Mucosa of gallbladder (tissue), 1 donor: ENCODE measurements around the gene ZFAND6. TPM values are rescaled to one million over a fixed set of nuclear protein-coding genes. Genes with fewer than 3 reads are reported as not detected.
"Not testable (repeated sequence)": the region's sequence is repeated elsewhere in the genome, so short reads cannot be mapped to it uniquely, and the experiment has no call there.

Experiments used
- DNase-seq: peaks from one replicate; pipeline ENCODE4 v3.0.0-alpha.2; 2020; ENCODE audit warnings: low spot score
- total RNA-seq: library from RNA; stranded (reverse); gene quantifications from one replicate; pipeline ENCODE4 v1.2.1, GENCODE V29; 2021
- donor health status: DM: no; HTN: no; CAD: no.

The ZFAND6 gene
- 64.5 TPM for total RNA-seq

DNA sequence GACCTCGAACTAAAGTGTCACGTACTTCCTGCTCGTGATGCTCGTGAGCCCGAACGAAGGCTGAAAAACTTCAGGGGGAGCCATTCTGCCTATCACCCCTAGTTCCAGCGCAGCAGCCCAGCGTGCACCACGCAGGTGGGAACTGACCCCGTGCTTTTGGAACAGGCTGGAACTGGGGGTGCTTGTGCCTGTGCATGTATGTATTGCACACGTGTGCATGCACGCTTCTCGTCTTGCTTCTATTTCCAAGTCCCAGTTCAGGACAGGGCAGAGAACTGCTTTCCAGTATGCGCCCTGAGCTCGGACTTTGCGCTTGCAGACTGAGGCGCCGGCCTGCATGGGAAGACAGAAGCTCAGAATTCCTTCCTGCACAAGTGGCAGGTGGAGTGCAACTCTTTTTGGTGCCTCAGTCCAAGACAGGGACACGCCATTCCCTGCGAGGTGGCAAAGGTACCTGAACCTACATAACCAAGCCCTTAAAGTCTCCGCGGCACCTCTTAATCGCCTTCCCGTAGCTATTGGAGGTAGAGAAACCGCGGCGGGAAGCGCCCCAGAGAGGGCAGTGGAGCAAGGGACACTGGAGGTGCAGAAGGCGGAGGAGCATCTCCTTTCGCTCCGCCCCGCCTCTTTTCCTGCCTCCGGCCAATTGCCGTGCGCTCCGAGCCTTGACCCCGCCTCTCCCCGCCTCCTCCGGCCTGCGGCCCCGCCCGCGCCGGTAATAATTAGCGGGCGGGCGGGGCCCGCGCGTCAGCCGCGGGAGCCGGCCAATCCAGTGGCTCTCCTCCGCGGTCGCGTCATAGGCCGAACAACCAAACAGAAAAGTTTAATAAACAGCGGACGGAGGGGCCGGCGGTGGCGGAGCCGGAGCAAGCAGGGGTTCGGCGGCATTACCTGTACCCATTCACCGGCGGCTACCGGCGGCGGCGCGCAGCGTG lies at the start of gene ZFAND6:
Gene ZFAND6 (plus strand): TSS at position 826 of the 935 bp plus-strand sequence. CDS start 60,669 bp downstream, outside the sequence.
- peak; percentile 96 for DNase-seq

GRCh38 chr15:80010131-80010673 lies 49.3 kb upstream of the ZFAND6 start:
- no peak for DNase-seq

DNA sequence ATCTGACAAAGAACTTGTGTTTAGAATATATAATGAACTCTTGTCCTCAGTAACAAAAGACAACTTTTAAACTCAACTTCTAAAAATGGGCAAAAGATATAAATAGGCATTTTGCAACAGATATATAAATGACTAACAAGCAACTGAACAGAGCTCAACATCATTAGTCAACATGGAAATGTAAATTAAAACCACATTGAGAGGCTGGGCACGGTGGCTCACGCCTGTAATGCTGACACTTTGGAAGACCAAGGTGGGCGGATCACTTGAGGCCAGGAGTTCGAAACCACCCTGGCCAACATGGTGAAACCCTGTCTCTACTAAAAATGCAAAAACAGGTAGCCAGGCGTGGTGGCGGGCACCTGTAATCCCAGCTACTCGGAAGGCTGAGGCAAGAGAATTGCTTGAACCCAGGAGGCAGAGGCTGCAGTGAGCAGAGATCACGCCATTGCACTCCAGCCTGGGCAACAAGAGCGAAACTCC lies 48.4 kb upstream of the ZFAND6 start:
- not testable (repeated sequence) for DNase-seq

DNA sequence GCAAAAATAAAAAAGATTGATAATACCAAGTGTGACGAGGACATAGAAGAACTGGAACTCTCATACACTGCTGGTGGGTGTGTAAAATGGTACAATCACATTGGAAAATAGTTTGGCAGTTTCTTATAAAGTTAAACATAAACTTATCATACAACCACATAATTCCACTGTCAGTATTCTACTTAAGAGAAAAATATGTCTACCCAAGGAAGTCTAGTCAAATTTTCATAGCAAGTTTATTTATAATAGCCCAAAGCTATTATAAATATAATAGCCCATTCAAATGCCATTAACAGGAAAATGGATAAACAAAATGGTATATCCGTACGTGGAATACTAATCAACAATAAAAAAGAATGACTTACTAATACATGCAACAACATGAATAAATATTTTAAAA lies 47.9 kb upstream of the ZFAND6 start:
- DNase-seq: no peak

- DNase-seq: no peak
Observed at GRCh38 chr15:80012060-80012726, 47.3 kb upstream of the ZFAND6 start.

- DNase-seq: not testable (repeated sequence)
Observed at GRCh38 chr15:80014186-80014585, 45.3 kb upstream of the ZFAND6 start.

DNA sequence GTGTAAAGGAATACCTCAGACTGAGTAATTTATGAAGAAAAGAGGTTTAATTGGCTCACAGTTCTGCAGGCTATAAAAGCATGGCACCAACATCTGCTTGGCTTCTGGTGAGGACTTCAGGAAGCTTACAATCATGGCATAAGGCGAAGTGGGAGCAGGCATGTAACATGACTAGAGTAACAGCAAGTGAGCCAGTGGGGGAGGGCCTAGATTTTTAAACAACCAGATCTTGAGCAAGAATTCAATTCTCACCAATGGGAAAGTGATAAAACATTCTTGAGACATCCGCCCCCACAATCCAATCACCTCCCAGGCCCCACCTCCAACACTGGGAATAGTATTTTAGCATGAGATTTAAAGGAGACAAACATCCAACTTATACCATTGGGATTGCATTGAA lies 44.3 kb upstream of the ZFAND6 start:
- no peak for DNase-seq

GRCh38 chr15:80016506-80016905 lies 43.0 kb upstream of the ZFAND6 start:
- DNase-seq: not testable (repeated sequence)

GRCh38 chr15:80017139-80017538 lies 42.3 kb upstream of the ZFAND6 start:
- not testable (repeated sequence) for DNase-seq

- DNase-seq: no peak
Observed at GRCh38 chr15:80019168-80019745, 40.2 kb upstream of the ZFAND6 start.

DNA sequence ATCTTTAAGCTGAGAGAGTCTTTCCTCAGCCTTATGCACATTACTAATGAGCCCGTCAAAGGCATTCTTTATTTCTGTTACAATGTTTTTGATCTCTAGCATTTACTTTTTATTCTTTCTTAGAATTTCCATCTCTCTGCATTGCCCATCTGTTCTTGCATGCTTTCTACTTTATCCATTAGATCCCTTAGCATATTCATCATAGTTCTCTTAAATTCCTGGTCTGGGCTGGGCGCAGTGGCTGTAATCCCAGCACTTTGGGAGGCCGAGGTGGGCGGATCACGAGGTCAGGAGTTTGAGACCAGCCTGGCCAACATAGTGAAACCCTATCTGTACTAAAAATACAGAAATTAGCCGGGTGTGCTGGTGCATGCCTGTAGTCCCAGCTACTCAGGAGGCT lies 39.3 kb upstream of the ZFAND6 start:
- DNase-seq: not testable (repeated sequence)

DNA sequence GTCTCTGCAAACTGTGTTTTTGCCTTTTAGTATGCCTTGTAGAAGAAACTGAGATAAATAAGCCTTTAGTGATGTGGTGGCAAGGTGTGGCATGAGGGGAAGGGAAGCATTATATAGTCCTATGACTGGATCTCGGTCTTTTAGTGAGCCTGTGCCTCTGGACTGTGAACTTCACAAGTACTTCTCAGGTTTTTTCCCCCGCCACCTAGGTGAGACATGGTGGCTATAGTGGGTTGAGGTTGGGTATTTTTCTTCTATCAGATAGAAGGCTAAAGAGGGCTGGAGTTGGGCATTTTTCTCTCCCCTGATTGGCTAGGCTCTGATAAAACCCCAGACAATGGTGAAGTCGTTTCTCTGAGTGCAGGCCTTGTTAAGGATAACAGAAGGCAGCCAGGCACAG lies 38.7 kb upstream of the ZFAND6 start:
- no peak for DNase-seq

DNA sequence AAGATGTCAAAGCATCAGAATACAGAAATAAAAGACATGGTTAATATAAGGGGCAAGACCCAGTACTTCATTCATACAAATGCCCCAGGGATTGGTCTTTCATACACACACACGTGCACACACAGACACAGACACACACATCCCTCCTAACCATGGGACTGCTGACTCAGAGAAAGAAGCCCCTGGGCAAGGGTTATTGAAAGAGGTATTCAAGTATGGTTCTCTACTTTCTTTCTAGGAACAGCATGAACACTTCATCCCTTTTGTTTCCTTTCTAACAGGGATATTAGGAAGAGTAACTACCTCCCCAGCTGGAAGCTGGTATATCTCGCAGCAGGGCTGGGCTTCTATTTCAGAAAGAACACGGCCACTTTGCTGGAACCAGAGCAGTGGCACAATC lies 33.2 kb upstream of the ZFAND6 start:
- no peak for DNase-seq

DNA sequence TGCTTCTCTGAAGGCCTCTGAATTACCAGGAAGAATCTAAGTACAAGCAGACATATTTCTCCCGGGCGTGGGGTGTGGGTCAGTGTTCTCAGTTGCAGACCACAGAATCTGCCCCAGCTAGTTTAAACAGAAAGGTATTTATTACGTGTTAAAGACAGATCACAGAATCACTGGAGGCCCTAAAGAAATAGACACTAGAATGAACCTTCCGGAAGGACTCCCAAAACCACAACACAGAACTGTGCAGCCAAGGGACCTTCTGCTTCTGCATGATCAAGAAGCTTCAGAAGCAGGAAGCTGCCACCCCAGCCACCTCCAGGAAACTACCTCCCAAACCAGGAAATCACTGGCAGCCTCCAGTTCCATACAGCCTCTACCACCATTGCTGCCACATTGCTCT lies 32.7 kb upstream of the ZFAND6 start:
- no peak for DNase-seq

DNA sequence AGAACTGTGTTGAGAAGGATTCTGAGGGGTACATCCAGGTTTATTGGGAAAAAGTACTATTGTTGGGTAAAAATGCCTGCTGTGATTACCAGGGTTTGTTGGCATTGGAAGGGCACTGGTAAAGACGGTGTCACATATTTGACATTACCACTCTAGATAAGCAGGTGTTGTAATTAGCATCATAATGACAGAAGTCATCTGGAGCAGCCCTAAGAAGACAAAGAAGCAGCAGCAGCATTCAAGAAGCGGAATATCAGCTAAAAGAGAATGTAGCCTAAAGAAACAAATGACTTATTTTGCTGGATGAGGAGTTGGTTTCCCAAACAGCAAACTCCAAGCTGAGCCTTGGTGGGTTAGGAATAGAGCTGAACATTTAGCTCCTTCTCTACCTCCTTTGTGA lies 30.5 kb upstream of the ZFAND6 start:
- no peak for DNase-seq

- DNase-seq: no peak
Observed at GRCh38 chr15:80031841-80032240, 27.6 kb upstream of the ZFAND6 start.

DNA sequence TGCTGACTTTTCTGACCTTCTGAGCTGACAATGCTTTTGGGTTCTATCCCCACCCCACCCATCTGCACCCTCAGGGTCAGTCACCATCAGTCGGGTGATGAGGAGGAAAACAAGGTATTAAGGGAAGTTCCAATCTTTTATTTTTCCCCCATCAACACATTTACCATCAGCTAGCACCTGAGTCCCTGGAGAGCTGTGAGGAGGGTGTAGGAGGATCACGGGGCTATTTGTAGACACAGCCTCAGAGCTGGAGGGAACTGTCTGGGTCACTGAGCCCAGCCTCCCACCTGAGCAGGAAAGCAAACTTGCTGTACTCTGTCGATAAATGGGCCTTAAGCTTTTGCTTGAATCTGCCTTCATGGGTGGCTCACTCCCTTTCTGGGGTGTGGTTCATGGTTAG lies 24.8 kb upstream of the ZFAND6 start:
- DNase-seq: no peak

- no peak for DNase-seq
Observed at GRCh38 chr15:80036071-80036470, 23.4 kb upstream of the ZFAND6 start.

GRCh38 chr15:80041494-80042253 lies 17.8 kb upstream of the ZFAND6 start:
- no peak for DNase-seq

DNA sequence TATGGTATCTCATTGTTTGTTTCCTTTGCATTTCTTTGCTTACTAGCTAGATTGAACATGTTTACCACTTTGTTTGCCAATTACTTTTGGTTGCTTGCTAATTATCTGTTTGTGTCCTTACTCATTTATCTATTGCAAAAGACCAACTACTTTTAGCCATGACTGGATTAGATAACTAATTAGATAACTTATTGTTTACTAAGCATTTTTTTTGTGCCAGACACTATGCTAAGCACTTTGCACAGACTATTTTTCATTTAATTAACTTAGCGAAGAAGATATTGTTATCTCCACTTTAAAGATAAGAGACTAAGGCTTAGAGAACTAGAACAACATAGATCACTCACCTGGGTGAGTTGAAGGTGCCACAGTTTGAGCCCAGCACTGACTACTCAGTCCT lies 16.9 kb upstream of the ZFAND6 start:
- no peak for DNase-seq

- DNase-seq: not testable (repeated sequence)
Observed at GRCh38 chr15:80045219-80045618, 14.3 kb upstream of the ZFAND6 start.
